OCI-LY3 (cell line): ENCODE results near the gene STRIP1.
A peak's percentile ranks its signal among the peaks of the same experiment; 100 is the strongest.

Source experiments
- H2AFZ ChIP-seq: fragments of 200-600, 300-600 bp; shearing (Covaris generic); 2 replicates; pipeline ENCODE4 v1.6.0; 2014; ENCODE audit warnings: antibody characterized with exemption, low read depth, low read length
- H3K27ac ChIP-seq: fragments of 200-600, 300-600 bp; sonication (generic); 2 replicates; pipeline ENCODE4 v1.5.1; 2014; ENCODE audit warnings: mild to moderate bottlenecking, low read length, moderate library complexity, mixed read lengths
- H3K27me3 ChIP-seq: fragments of 200-600, 300-600 bp; sonication (generic); 2 replicates; pipeline ENCODE4 v1.6.1; 2014; ENCODE audit warnings: low read depth, low read length, mixed read lengths
- H3K36me3 ChIP-seq: fragments of 200-600, 300-600 bp; sonication (generic); replicated peaks from 2 replicates; pipeline ENCODE3; 2014; ENCODE audit warnings: low read depth, low read length, mixed read lengths
- H3K4me1 ChIP-seq: fragments of 300-600, 200-600 bp; sonication (generic); 2 replicates; pipeline ENCODE4 v1.6.1; 2014; ENCODE audit warnings: low read length, mixed read lengths
- H3K4me2 ChIP-seq: fragments of 200-600, 300-600 bp; sonication (generic); 2 replicates; pipeline ENCODE4 v1.6.1; 2014; ENCODE audit warnings: low read length, mixed read lengths
- H3K4me3 ChIP-seq: fragments of 300-600, 200-600 bp; sonication (generic); 2 replicates; pipeline ENCODE4 v1.5.1; 2014; ENCODE audit warnings: antibody characterized with exemption, mild to moderate bottlenecking, low read length, moderate library complexity
- H3K79me2 ChIP-seq: fragments of 300-600, 200-600 bp; shearing (Covaris generic); 2 replicates; pipeline ENCODE4 v1.6.1; 2014; ENCODE audit warnings: mild to moderate bottlenecking, low read length, mixed read lengths
- H3K9ac ChIP-seq: fragments of 300-600, 200-600 bp; shearing (Covaris generic); 2 replicates; pipeline ENCODE4 v1.6.0; 2014; ENCODE audit warnings: mild to moderate bottlenecking, low read length, moderate library complexity
- H3K9me3 ChIP-seq: fragments of 200-600, 300-600 bp; shearing (Covaris generic); 2 replicates; pipeline ENCODE4 v1.6.1; 2014; ENCODE audit warnings: low read length, mixed read lengths; ENCODE audit not compliant: insufficient read depth
- H4K20me1 ChIP-seq: fragments of 200-600, 300-600 bp; sonication (generic); 2 replicates; pipeline ENCODE4 v1.6.1; 2016; ENCODE audit warnings: low read length, mixed read lengths; ENCODE audit not compliant: insufficient read depth
- CTCF ChIP-seq: fragments of 200-600, 300-600 bp; sonication (generic); IDR thresholded peaks from 2 replicates; pipeline ENCODE4 v1.5.1; 2014; ENCODE audit warnings: antibody characterized with exemption, low read length, low read depth
- EZH2phosphoT487 ChIP-seq: fragments of 200-600 bp; shearing (Covaris generic); IDR thresholded peaks from 2 replicates; pipeline ENCODE4 v1.6.1; 2018; ENCODE audit warnings: antibody characterized with exemption, mixed run types, low read depth

The STRIP1 gene

GRCh38 chr1:110067893-110068645, 33.6 kb downstream of the STRIP1 start:
- Histone ChIP-seq H3K4me2 (no peak overlapping the region), H4K20me1 (no peaks in the 10 kb centered on the region), H2AFZ (no peak overlapping the region), H3K4me1 (no peaks in the 10 kb centered on the region), H3K79me2 (no peaks in the 10 kb centered on the region), H3K27ac (no peak overlapping the region), H3K9me3 (no peaks in the 10 kb centered on the region), H3K9ac (no peak overlapping the region), H3K27me3 (no peaks in the 10 kb centered on the region), H3K4me3 (no peak overlapping the region), H3K36me3 (no peaks in the 10 kb centered on the region)
- no peak for TF ChIP-seq EZH2phosphoT487
- no peak for TF ChIP-seq CTCF

- Histone ChIP-seq H3K27me3 (no peaks in the 10 kb centered on the region), H3K9me3 (no peaks in the 10 kb centered on the region), H3K4me2 (no peak overlapping the region), H3K4me1 (no peaks in the 10 kb centered on the region), H3K79me2 (no peaks in the 10 kb centered on the region), H3K4me3 (no peak overlapping the region), H3K9ac (no peak overlapping the region), H4K20me1 (no peaks in the 10 kb centered on the region), H3K27ac (no peak overlapping the region), H3K36me3 (no peaks in the 10 kb centered on the region), H2AFZ (no peak overlapping the region)
- TF ChIP-seq CTCF, result no peak
- TF ChIP-seq EZH2phosphoT487, result no peak
Measured at GRCh38 chr1:110068646-110069403, 34.4 kb downstream of the STRIP1 start.

- no peaks in the 10 kb centered on the region for H3K9me3 ChIP-seq
- H3K79me2 ChIP-seq, result no peaks in the 10 kb centered on the region
- H2AFZ ChIP-seq, result no peak overlapping the region
- no peak overlapping the region for H3K27ac ChIP-seq
- H3K9ac ChIP-seq, result no peak overlapping the region; the same call in 1 of the 2 replicates
- no peaks in the 10 kb centered on the region for H3K4me1 ChIP-seq
- H3K4me3 ChIP-seq, result peak overlapping the region; percentile 68
- H4K20me1 ChIP-seq, result no peaks in the 10 kb centered on the region
- H3K4me2 ChIP-seq, result peak overlapping the region; percentile 48
- H3K27me3 ChIP-seq, result no peaks in the 10 kb centered on the region
- no peak for TF ChIP-seq EZH2phosphoT487
- no peak for TF ChIP-seq CTCF
- no peaks in the 10 kb centered on the region for H3K36me3 ChIP-seq
Measured at GRCh38 chr1:110069404-110070281, 35.2 kb downstream of the STRIP1 start.

- TF ChIP-seq CTCF, result no peak
- no peaks in the 10 kb centered on the region for H4K20me1 ChIP-seq
- no peak overlapping the region for H2AFZ ChIP-seq
- no peaks in the 10 kb centered on the region for H3K79me2 ChIP-seq
- no peaks in the 10 kb centered on the region for H3K9me3 ChIP-seq
- H3K4me1 ChIP-seq, result no peaks in the 10 kb centered on the region
- H3K4me2 ChIP-seq, result peak overlapping the region; percentile 48
- H3K4me3 ChIP-seq, result peak overlapping the region; percentile 68
- no peak overlapping the region; the same call in 1 of the 2 replicates for H3K9ac ChIP-seq
- no peaks in the 10 kb centered on the region for H3K27me3 ChIP-seq
- no peak overlapping the region for H3K27ac ChIP-seq
- H3K36me3 ChIP-seq, result no peaks in the 10 kb centered on the region
Measured at GRCh38 chr1:110070282-110070669, 35.9 kb downstream of the STRIP1 start.
